ENCODE measurements around the gene ZMYM4. TPM values are rescaled to one million over a fixed set of nuclear protein-coding genes. Genes with fewer than 3 reads are reported as not detected.

Gene ZMYM4
- total RNA-seq, 2 experiments from 2014 or later, result 37.0 to 39.9 TPM

DNA sequence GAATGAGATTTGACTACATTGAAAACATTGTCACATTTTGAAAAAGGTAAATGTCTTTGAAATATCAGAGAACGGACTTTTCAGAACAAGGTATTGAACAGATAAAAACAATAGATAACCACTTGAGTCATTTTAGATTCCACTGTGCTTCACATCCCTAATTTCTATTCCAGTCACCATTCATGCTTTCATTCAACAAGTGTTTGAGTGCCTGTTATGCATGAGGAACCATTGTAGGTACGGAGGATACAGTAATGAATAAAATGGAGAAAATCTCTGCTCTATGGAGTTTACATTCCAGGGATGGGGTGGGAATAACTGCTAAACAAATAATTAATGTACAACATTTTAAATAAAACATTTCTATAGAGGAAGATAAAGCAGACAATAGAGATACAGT lies 26.3 kb downstream of the ZMYM4 start:
- no peak for DNase-seq
- intact Hi-C loops (cut with DNase I, micrococcal nuclease), result loop anchor here in 1 of 2 experiments (5.0 to 10.0 kb wide), 2 partner anchors 190 to 443 kb away; no protein-coding TSS in a partner anchor
- Mint-ChIP-seq H3K9me3 (no peaks in the 10 kb centered on the region), H3K27me3 (no peaks in the 10 kb centered on the region), H3K4me3 (no peak overlapping the region), H3K36me3 (ENCODE audit: low read depth) (peaks cover 24% of the 10 kb centered on the region), H3K4me1 (ENCODE audit: low read depth) (peaks cover 6% of the 10 kb centered on the region), H3K27ac (no peak overlapping the region)
- CTCF ChIA-PET, result no interaction called here
- H3K27ac ChIP-seq (ENCODE audit: low read depth in 1 of 2, low read length in 2 of 2), result no peak overlapping the region
- H3K4me3 ChIP-seq (ENCODE audit: low read length), result no peak overlapping the region
- H3K27me3 ChIP-seq (ENCODE audit: control insufficient read depth in 1 of 2, insufficient read depth in 2 of 2, low read length in 2 of 2), result no peaks in the 10 kb centered on the region
- no peak for ATAC-seq (ENCODE audit: poor library complexity)
- H3K4me1 ChIP-seq (ENCODE audit: insufficient read depth, low read length), result no peaks in the 10 kb centered on the region
- POLR2A ChIA-PET, result no interaction called here
- H3K9me3 ChIP-seq (ENCODE audit: control insufficient read depth in 1 of 2, insufficient read depth in 1 of 2, low read length in 2 of 2), result no peaks in the 10 kb centered on the region
- H3K36me3 ChIP-seq (ENCODE audit: insufficient read depth, low read length), result peaks cover 9% of the 10 kb centered on the region
- TF ChIP-seq, protein P1, sequence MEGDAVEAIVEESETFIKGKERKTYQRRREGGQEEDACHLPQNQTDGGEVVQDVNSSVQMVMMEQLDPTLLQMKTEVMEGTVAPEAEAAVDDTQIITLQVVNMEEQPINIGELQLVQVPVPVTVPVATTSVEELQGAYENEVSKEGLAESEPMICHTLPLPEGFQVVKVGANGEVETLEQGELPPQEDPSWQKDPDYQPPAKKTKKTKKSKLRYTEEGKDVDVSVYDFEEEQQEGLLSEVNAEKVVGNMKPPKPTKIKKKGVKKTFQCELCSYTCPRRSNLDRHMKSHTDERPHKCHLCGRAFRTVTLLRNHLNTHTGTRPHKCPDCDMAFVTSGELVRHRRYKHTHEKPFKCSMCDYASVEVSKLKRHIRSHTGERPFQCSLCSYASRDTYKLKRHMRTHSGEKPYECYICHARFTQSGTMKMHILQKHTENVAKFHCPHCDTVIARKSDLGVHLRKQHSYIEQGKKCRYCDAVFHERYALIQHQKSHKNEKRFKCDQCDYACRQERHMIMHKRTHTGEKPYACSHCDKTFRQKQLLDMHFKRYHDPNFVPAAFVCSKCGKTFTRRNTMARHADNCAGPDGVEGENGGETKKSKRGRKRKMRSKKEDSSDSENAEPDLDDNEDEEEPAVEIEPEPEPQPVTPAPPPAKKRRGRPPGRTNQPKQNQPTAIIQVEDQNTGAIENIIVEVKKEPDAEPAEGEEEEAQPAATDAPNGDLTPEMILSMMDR (IDR thresholded peaks at IDR 0.05), result no peak

DNA sequence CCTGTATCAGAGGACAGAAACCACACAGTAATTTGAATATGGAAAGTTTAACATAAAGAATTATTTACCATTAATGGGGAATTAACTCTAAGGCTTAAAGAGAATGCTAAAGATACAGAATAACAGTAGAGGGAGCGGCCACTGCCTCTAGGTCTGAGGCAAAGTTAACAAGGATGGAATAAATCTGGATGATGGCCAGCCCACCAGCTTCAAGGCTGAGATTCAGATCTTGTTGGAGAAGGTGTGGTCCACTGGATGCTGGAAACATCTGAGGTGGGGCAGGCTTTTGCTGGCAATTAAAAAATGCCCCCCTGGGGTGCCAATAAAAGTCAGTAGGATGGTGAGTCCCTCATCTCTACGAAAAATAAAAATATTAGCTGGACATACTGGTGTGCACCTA lies 29.4 kb downstream of the ZMYM4 start:
- POLR2A ChIA-PET, result no interaction called here
- DNase-seq (no peak), ATAC-seq (ENCODE audit: poor library complexity) (no peak)
- Histone ChIP-seq H3K27ac (ENCODE audit: low read depth in 1 of 2, low read length in 2 of 2) (no peak overlapping the region), H3K9me3 (ENCODE audit: control insufficient read depth in 1 of 2, insufficient read depth in 1 of 2, low read length in 2 of 2) (no peaks in the 10 kb centered on the region), H3K4me3 (ENCODE audit: low read length) (no peak overlapping the region), H3K4me1 (ENCODE audit: insufficient read depth, low read length) (no peaks in the 10 kb centered on the region), H3K36me3 (ENCODE audit: insufficient read depth, low read length) (peaks cover 10% of the 10 kb centered on the region), H3K27me3 (ENCODE audit: control insufficient read depth in 1 of 2, insufficient read depth in 2 of 2, low read length in 2 of 2) (no peaks in the 10 kb centered on the region)
- CTCF ChIA-PET, result interaction anchor here (1.0 to 1.7 kb wide), 4 partner anchors 77 to 97 kb away, joined by 3 to 12 read pairs (median 3); no protein-coding TSS in a partner anchor
- intact Hi-C loops (cut with DNase I, micrococcal nuclease), result loop anchor here (1.0 to 10.0 kb wide), 6 partner anchors 96 to 512 kb away; no protein-coding TSS in a partner anchor
- no peak overlapping the region for H3K27ac Mint-ChIP-seq
- TF ChIP-seq, protein P1 (IDR thresholded peaks at IDR 0.05), result no peak
- no peak overlapping the region for H3K4me3 Mint-ChIP-seq
- H3K36me3 Mint-ChIP-seq (ENCODE audit: low read depth), result peaks cover 26% of the 10 kb centered on the region
- H3K4me1 Mint-ChIP-seq (ENCODE audit: low read depth), result peaks cover 11% of the 10 kb centered on the region
- H3K9me3 Mint-ChIP-seq, result no peaks in the 10 kb centered on the region
- no peaks in the 10 kb centered on the region for H3K27me3 Mint-ChIP-seq

DNA sequence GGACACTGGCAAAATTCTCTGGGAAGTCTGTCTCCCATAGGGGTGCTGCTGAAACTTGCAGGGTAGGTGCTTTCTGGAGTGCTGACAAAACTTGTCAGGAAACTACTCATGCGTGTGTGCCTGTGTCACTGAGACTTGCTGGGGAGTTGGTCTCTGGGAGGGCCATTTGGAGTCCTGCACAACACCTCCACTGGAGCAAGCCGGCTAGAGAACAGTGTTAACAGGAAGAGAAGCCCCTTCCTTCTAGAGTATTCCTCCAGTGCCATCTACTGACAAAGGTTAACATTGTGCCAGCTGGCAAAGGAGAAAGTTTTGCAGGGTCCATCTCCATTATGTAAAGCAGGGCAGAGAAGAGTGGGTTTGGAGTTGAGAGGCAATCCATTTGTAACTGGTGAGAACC lies 30.0 kb downstream of the ZMYM4 start:
- DNase-seq, result peak in 11 of 14 experiments; percentile 1 to 70 (median 10)

More for the DNA sequence above, 30.0 kb downstream of the ZMYM4 start:
- Mint-ChIP-seq H3K27me3 (no peaks in the 10 kb centered on the region), H3K36me3 (ENCODE audit: low read depth) (peaks cover 26% of the 10 kb centered on the region), H3K9me3 (no peaks in the 10 kb centered on the region), H3K4me3 (no peak overlapping the region), H3K4me1 (ENCODE audit: low read depth) (peaks cover 11% of the 10 kb centered on the region), H3K27ac (no peak overlapping the region)
- H3K4me1 ChIP-seq (ENCODE audit: insufficient read depth, low read length), result no peaks in the 10 kb centered on the region
- H3K4me3 ChIP-seq (ENCODE audit: low read length), result no peak overlapping the region
- peaks cover 10% of the 10 kb centered on the region for H3K36me3 ChIP-seq (ENCODE audit: insufficient read depth, low read length)
- ATAC-seq (ENCODE audit: poor library complexity), result peak; percentile 94
- H3K27ac ChIP-seq (ENCODE audit: low read depth in 1 of 2, low read length in 2 of 2), result no peak overlapping the region
- TF ChIP-seq, protein P1 (IDR thresholded peaks at IDR 0.05), result peak; percentile 63
- intact Hi-C loops (cut with DNase I, micrococcal nuclease), result loop anchor here (1.0 to 10.0 kb wide), 6 partner anchors 96 to 512 kb away; no protein-coding TSS in a partner anchor
- no peaks in the 10 kb centered on the region for H3K9me3 ChIP-seq (ENCODE audit: control insufficient read depth in 1 of 2, insufficient read depth in 1 of 2, low read length in 2 of 2)
- no peaks in the 10 kb centered on the region for H3K27me3 ChIP-seq (ENCODE audit: control insufficient read depth in 1 of 2, insufficient read depth in 2 of 2, low read length in 2 of 2)
- POLR2A ChIA-PET, result no interaction called here
- CTCF ChIA-PET, result interaction anchor here (0.7 to 1.7 kb wide), 6 partner anchors 13 to 98 kb away, joined by 3 to 12 read pairs (median 3); no protein-coding TSS in a partner anchor

All from CD4-positive, alpha-beta T cell (primary cell).